Upper lobe of left lung (tissue), 4 donors: Measurements from ENCODE around the gene RAP1B.

Source experiments
- CTCF ChIP-seq, 6 experiments: fragments of 450-650 bp in 4 of 6; fragments of 200-600 bp in 2 of 6; sonication (generic) in 2 of 6; IDR thresholded peaks; one replicate each; pipeline ENCODE4 v1.5.1; 2016 to 2019; ENCODE audit warnings: antibody characterized with exemption in 6 of 6
- EP300 ChIP-seq, 4 donors: sonication (generic); formaldehyde crosslinking; IDR thresholded peaks; one replicate each; pipeline ENCODE4 v1.5.1; 2017; ENCODE audit warnings: antibody characterized with exemption in 4 of 4, control low read depth in 2 of 4
- POLR2A ChIP-seq, 4 donors: fragments of 450-650 bp; IDR thresholded peaks; one replicate each; pipeline ENCODE4 v1.5.1; 2016 to 2017; ENCODE audit warnings: antibody characterized with exemption in 4 of 4, mild to moderate bottlenecking in 2 of 4
- POLR2AphosphoS5 ChIP-seq, 2 donors: sonication (generic); formaldehyde crosslinking; IDR thresholded peaks; one replicate each; pipeline ENCODE4 v1.5.1; 2017; ENCODE audit warnings: antibody characterized with exemption in 2 of 2

DNA sequence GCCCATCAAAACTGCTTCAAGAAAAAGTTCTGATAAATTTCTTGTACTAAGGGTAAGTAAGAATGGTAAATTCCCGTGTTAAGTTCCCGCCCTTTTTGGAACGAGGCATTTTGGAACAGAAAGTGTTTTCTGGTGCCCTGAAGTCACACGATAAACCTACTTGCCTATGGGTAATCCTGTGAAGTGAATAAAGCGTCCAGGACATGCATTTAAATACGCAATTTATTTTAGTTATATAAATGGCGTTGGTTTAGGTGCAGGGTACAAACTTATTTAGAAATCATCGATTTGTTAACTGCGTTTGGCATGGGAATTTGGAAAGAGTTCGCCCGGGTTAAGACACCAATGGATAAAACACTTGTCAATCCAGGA, 715 bp upstream of the RAP1B start:
- no peak for TF ChIP-seq POLR2AphosphoS5 (IDR thresholded peaks at IDR 0.05)
- no peak for TF ChIP-seq CTCF (IDR thresholded peaks at IDR 0.05)
- no peak for TF ChIP-seq POLR2A (IDR thresholded peaks at IDR 0.05)
- TF ChIP-seq EP300 (IDR thresholded peaks at IDR 0.05), result no peak
